Erythroblast (primary cell): ENCODE data around the gene ZNF579.

ENCODE experiments used
- GATA1 ChIP-seq: IDR thresholded peaks from 2 replicates; pipeline ENCODE4 v1.6.1; 2011; ENCODE audit warnings: low read depth, mild to moderate bottlenecking, control low read depth, low read length, moderate library complexity
- POLR2A ChIP-seq: IDR thresholded peaks from 2 replicates; pipeline ENCODE4 v1.6.1; 2011; ENCODE audit warnings: mild to moderate bottlenecking, low read length

GRCh38 chr19:55539090-55539984, 41.3 kb downstream of the ZNF579 start:
- TF ChIP-seq POLR2A (no peak), GATA1 (no peak)
